ENCODE data around the gene OPTC.

DNA sequence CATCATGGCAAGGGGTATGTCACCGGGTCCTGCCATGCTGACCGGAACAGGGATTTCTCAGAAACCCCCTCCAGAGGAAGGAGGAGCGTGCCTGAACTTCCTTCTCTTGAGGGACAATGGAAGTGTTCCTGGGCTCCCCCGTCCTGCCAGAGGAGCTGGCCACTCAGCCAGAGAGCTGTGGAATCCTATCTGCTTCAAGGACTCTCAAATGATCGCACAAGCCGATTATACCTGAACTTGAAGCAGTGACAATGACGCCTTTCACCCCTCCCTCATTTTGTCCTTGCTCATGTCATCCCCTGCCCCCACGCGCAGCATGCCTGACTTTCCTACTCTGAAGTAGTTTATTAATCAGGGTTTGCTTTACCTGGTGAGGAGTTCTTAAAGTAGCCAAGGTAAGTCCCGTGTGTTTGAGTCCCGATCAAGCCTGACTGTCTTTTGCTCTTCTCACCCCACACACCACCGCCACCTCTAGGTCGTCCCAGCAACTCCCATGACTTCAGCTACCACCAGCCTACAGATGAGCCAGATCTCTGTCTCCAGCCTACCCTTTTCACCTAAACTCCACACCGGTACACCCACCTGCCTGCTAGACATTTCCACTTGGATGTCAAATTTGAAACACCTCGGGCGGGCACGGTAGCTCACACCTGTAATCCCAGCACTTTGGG lies 43.3 kb upstream of the OPTC start:
- TF ChIP-seq, protein P1, sequence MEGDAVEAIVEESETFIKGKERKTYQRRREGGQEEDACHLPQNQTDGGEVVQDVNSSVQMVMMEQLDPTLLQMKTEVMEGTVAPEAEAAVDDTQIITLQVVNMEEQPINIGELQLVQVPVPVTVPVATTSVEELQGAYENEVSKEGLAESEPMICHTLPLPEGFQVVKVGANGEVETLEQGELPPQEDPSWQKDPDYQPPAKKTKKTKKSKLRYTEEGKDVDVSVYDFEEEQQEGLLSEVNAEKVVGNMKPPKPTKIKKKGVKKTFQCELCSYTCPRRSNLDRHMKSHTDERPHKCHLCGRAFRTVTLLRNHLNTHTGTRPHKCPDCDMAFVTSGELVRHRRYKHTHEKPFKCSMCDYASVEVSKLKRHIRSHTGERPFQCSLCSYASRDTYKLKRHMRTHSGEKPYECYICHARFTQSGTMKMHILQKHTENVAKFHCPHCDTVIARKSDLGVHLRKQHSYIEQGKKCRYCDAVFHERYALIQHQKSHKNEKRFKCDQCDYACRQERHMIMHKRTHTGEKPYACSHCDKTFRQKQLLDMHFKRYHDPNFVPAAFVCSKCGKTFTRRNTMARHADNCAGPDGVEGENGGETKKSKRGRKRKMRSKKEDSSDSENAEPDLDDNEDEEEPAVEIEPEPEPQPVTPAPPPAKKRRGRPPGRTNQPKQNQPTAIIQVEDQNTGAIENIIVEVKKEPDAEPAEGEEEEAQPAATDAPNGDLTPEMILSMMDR (IDR thresholded peaks at IDR 0.05; ENCODE audit: insufficient read depth, low read length, poor library complexity, severe bottlenecking) = no peak
- no peak for TF ChIP-seq EZH2phosphoT487 (conservative IDR thresholded peaks at IDR 0.05; ENCODE audit: low read length)

Measured in SU-DHL-6 (cell line).